ENCODE data around the gene OSBPL2. TPM values are rescaled to one million over a fixed set of nuclear protein-coding genes. Genes with fewer than 3 reads are reported as not detected.

The OSBPL2 gene
- total and polyA plus RNA-seq, 2 experiments from 2014 or later = 16.6 to 31.2 TPM

DNA sequence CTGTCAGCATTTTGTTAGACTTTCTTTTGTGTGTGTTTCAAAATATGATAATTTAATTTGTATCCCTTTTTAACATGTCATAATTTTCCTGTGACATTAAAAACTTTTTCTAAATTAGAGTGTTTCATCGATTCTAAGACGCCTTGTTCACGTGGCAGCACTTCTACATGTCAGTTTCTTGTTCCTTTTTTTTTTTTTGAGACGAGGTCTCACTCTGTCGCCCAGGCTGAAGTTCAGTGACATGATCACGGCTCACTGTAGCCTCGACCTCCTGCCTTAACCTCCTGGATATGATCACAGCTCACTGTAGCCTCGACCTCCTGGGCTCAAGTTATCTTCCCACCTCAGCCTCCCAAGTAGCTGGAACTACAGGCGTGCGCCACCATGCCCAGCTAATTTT, 36.9 kb downstream of the OSBPL2 start:
- TF ChIP-seq, protein P1, sequence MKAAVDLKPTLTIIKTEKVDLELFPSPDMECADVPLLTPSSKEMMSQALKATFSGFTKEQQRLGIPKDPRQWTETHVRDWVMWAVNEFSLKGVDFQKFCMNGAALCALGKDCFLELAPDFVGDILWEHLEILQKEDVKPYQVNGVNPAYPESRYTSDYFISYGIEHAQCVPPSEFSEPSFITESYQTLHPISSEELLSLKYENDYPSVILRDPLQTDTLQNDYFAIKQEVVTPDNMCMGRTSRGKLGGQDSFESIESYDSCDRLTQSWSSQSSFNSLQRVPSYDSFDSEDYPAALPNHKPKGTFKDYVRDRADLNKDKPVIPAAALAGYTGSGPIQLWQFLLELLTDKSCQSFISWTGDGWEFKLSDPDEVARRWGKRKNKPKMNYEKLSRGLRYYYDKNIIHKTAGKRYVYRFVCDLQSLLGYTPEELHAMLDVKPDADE (IDR thresholded peaks at IDR 0.05) = no peak
- TF ChIP-seq, protein P2, sequence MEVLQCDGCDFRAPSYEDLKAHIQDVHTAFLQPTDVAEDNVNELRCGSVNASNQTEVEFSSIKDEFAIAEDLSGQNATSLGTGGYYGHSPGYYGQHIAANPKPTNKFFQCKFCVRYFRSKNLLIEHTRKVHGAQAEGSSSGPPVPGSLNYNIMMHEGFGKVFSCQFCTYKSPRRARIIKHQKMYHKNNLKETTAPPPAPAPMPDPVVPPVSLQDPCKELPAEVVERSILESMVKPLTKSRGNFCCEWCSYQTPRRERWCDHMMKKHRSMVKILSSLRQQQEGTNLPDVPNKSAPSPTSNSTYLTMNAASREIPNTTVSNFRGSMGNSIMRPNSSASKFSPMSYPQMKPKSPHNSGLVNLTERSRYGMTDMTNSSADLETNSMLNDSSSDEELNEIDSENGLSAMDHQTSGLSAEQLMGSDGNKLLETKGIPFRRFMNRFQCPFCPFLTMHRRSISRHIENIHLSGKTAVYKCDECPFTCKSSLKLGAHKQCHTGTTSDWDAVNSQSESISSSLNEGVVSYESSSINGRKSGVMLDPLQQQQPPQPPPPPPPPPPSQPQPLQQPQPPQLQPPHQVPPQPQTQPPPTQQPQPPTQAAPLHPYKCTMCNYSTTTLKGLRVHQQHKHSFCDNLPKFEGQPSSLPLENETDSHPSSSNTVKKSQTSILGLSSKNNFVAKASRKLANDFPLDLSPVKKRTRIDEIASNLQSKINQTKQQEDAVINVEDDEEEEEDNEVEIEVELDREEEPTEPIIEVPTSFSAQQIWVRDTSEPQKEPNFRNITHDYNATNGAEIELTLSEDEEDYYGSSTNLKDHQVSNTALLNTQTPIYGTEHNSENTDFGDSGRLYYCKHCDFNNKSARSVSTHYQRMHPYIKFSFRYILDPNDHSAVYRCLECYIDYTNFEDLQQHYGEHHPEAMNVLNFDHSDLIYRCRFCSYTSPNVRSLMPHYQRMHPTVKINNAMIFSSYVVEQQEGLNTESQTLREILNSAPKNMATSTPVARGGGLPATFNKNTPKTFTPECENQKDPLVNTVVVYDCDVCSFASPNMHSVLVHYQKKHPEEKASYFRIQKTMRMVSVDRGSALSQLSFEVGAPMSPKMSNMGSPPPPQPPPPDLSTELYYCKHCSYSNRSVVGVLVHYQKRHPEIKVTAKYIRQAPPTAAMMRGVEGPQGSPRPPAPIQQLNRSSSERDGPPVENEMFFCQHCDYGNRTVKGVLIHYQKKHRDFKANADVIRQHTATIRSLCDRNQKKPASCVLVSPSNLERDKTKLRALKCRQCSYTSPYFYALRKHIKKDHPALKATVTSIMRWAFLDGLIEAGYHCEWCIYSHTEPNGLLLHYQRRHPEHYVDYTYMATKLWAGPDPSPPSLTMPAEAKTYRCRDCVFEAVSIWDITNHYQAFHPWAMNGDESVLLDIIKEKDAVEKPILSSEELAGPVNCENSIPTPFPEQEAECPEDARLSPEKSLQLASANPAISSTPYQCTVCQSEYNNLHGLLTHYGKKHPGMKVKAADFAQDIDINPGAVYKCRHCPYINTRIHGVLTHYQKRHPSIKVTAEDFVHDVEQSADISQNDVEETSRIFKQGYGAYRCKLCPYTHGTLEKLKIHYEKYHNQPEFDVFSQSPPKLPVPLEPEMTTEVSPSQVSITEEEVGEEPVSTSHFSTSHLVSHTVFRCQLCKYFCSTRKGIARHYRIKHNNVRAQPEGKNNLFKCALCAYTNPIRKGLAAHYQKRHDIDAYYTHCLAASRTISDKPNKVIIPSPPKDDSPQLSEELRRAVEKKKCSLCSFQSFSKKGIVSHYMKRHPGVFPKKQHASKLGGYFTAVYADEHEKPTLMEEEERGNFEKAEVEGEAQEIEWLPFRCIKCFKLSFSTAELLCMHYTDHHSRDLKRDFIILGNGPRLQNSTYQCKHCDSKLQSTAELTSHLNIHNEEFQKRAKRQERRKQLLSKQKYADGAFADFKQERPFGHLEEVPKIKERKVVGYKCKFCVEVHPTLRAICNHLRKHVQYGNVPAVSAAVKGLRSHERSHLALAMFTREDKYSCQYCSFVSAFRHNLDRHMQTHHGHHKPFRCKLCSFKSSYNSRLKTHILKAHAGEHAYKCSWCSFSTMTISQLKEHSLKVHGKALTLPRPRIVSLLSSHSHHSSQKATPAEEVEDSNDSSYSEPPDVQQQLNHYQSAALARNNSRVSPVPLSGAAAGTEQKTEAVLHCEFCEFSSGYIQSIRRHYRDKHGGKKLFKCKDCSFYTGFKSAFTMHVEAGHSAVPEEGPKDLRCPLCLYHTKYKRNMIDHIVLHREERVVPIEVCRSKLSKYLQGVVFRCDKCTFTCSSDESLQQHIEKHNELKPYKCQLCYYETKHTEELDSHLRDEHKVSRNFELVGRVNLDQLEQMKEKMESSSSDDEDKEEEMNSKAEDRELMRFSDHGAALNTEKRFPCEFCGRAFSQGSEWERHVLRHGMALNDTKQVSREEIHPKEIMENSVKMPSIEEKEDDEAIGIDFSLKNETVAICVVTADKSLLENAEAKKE (CRISPR knock-in tag; IDR thresholded peaks at IDR 0.05) = no peak
- no peak for TF ChIP-seq EZH2 (IDR thresholded peaks at IDR 0.05; ENCODE audit: low read depth, unreplicated experiment)
- no peak for DNase-seq (ENCODE audit: low spot score)
- Histone ChIP-seq H3K4me1 (ENCODE audit: insufficient read depth) (no peaks in the 10 kb centered on the region), H3K79me2 (replicated peaks; ENCODE audit: insufficient read depth) (no peaks in the 10 kb centered on the region), H2AFZ (no peak overlapping the region), H3F3A (replicated peaks; ENCODE audit: low read depth) (no peaks in the 10 kb centered on the region), H4K20me1 (replicated peaks; ENCODE audit: insufficient read depth) (no peaks in the 10 kb centered on the region; the same call in 1 of the 2 replicates), H3K27me3 (ENCODE audit: insufficient read depth) (no peaks in the 10 kb centered on the region), H3K4me3 (no peak overlapping the region), H3K9me2 (ENCODE audit: insufficient read depth) (no peaks in the 10 kb centered on the region), H3K27ac (ENCODE audit: low read depth) (no peak overlapping the region), H3K36me3 (ENCODE audit: insufficient read depth) (no peaks in the 10 kb centered on the region), H3K4me2 (no peak overlapping the region)
- Mint-ChIP-seq H3K4me1 (no peaks in the 10 kb centered on the region), H3K36me3 (ENCODE audit: low read depth) (peaks cover 27% of the 10 kb centered on the region), H3K4me3 (no peak overlapping the region), H3K27me3 (ENCODE audit: insufficient read depth, low read depth, poor library complexity) (no peaks in the 10 kb centered on the region), H3K27ac (no peak overlapping the region; the same call in 1 of the 2 replicates), H3K9me3 (no peaks in the 10 kb centered on the region)
- no peak for ATAC-seq

DNA sequence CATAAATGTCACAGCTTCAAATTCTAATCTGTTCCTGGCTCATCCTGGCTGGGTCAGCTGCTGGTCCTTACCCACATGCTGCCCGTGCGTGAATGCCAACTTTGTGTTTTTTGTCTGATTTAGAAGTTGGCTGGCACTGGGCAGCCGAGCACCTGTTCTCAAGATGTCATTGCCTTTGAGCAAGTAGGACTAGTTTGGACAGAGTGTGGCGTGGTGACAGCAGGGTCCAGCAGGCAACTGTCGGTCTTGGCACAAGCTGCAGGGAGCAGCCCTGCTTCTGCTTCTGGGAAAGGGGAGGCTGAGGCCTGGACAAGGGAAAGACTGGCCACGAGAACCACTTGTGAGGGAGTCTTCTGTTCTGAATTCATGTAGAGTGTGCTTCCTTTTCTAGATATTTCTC, 38.1 kb downstream of the OSBPL2 start:
- Mint-ChIP-seq H3K9me3 (no peaks in the 10 kb centered on the region), H3K36me3 (ENCODE audit: low read depth) (peaks cover 37% of the 10 kb centered on the region), H3K4me1 (no peaks in the 10 kb centered on the region), H3K27me3 (ENCODE audit: insufficient read depth, low read depth, poor library complexity) (no peaks in the 10 kb centered on the region), H3K27ac (no peak overlapping the region), H3K4me3 (no peak overlapping the region)
- Histone ChIP-seq H3F3A (replicated peaks; ENCODE audit: low read depth) (no peaks in the 10 kb centered on the region), H4K20me1 (replicated peaks; ENCODE audit: insufficient read depth) (no peaks in the 10 kb centered on the region; the same call in 1 of the 2 replicates), H3K4me3 (no peak overlapping the region), H3K79me2 (replicated peaks; ENCODE audit: insufficient read depth) (no peaks in the 10 kb centered on the region), H2AFZ (no peak overlapping the region), H3K4me1 (ENCODE audit: insufficient read depth) (no peaks in the 10 kb centered on the region), H3K9me2 (ENCODE audit: insufficient read depth) (no peaks in the 10 kb centered on the region), H3K36me3 (ENCODE audit: insufficient read depth) (0 out of 2 replicates have a peak, but pooled peaks cover 4% of the 10 kb centered on the region), H3K27me3 (ENCODE audit: insufficient read depth) (no peaks in the 10 kb centered on the region), H3K4me2 (no peak overlapping the region), H3K27ac (ENCODE audit: low read depth) (no peak overlapping the region)
- ATAC-seq (no peak), DNase-seq (ENCODE audit: low spot score) (no peak)
- TF ChIP-seq JUNB (IDR thresholded peaks at IDR 0.05; ENCODE audit: unreplicated experiment) (no peak), STAT1 (IDR thresholded peaks at IDR 0.05; ENCODE audit: unreplicated experiment) (no peak), EZH2phosphoT487 (IDR thresholded peaks at IDR 0.05; ENCODE audit: unreplicated experiment) (no peak), ZNF114 (CRISPR knock-in tag; IDR thresholded peaks at IDR 0.05) (no peak), POLR2AphosphoS5 (IDR thresholded peaks at IDR 0.05; ENCODE audit: low read depth) (no peak), ZNF331 (CRISPR knock-in tag; IDR thresholded peaks at IDR 0.05; ENCODE audit: low read depth) (no peak), CREB1 (CRISPR knock-in tag; IDR thresholded peaks at IDR 0.05; ENCODE audit: low read depth) (no peak)
- TF ChIP-seq, protein P3, sequence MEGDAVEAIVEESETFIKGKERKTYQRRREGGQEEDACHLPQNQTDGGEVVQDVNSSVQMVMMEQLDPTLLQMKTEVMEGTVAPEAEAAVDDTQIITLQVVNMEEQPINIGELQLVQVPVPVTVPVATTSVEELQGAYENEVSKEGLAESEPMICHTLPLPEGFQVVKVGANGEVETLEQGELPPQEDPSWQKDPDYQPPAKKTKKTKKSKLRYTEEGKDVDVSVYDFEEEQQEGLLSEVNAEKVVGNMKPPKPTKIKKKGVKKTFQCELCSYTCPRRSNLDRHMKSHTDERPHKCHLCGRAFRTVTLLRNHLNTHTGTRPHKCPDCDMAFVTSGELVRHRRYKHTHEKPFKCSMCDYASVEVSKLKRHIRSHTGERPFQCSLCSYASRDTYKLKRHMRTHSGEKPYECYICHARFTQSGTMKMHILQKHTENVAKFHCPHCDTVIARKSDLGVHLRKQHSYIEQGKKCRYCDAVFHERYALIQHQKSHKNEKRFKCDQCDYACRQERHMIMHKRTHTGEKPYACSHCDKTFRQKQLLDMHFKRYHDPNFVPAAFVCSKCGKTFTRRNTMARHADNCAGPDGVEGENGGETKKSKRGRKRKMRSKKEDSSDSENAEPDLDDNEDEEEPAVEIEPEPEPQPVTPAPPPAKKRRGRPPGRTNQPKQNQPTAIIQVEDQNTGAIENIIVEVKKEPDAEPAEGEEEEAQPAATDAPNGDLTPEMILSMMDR (conservative IDR thresholded peaks at IDR 0.05; ENCODE audit: low read depth in 2 of 2) = no peak

Data from GM23338 (cell line).